GM13976 (cell line): ENCODE data around the gene DDX39A.
"Not testable (repeated sequence)": the region's sequence is repeated elsewhere in the genome, so short reads cannot be mapped to it uniquely, and the experiment has no call there.

Experiments
- DNase-seq: peaks from one replicate; pipeline ENCODE4 v3.0.0; 2012; ENCODE audit warnings: low spot score
- in situ Hi-C: fragments of 300-500 bp; cut with MboI; formaldehyde crosslinking; loops from one replicate; pipeline ENCODE4 v1.12.0; 2022; ENCODE audit warnings: low sequenced_read_pairs, mixed read lengths, inconsistent platforms; ENCODE audit not compliant: unreplicated experiment
- TF ChIP-seq, protein P1 (sequence below): IDR thresholded peaks from 2 replicates; pipeline ENCODE4 v1.5.1; 2012; ENCODE audit warnings: borderline replicate concordance, mild to moderate bottlenecking; ENCODE audit not compliant: insufficient read depth; ENCODE audit errors: extremely low read depth, missing control alignments, control extremely low read depth

DDX39A gene

DNA sequence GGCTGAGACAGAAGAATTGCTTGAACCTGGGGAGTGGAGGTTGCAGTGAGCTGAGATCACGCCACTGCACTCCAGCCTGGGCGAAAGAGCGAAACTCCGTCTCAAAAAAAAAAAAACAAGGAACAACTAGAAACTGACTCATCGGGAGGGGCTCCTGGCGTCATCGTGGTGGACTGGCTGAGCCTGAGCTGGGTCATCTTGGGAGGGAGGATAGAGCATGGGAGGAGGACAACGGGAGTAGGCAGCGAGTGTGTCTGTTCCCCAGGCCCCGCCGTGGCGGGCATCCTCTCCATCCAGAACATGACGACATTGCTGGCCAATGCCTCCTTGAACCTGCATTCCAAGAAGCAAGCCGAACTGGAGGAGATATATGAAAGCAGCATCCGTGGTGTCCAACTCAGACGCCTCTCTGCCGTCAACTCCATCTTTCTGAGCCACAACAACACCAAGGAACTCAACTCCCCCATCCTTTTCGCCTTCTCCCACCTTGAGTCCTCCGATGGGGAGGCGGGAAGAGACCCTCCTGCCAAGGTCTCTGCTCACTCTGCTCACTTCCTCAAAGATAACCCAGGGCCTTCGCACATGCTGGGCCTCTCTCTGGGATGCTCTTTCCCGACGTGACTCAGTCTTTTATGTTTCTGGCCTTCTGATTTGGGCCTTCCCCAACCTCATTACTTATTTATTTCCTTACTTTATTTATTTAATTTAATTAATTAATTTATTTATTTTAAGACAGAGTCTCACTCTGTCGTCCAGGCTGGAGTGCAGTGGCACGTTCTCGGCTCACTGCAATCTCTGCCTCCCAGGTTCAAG is 16.6 kb downstream of the DDX39A start:
- peak; percentile 3 for DNase-seq
- in situ Hi-C loops = no loop called here
- TF ChIP-seq, protein P1, sequence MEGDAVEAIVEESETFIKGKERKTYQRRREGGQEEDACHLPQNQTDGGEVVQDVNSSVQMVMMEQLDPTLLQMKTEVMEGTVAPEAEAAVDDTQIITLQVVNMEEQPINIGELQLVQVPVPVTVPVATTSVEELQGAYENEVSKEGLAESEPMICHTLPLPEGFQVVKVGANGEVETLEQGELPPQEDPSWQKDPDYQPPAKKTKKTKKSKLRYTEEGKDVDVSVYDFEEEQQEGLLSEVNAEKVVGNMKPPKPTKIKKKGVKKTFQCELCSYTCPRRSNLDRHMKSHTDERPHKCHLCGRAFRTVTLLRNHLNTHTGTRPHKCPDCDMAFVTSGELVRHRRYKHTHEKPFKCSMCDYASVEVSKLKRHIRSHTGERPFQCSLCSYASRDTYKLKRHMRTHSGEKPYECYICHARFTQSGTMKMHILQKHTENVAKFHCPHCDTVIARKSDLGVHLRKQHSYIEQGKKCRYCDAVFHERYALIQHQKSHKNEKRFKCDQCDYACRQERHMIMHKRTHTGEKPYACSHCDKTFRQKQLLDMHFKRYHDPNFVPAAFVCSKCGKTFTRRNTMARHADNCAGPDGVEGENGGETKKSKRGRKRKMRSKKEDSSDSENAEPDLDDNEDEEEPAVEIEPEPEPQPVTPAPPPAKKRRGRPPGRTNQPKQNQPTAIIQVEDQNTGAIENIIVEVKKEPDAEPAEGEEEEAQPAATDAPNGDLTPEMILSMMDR = no peak

DNA sequence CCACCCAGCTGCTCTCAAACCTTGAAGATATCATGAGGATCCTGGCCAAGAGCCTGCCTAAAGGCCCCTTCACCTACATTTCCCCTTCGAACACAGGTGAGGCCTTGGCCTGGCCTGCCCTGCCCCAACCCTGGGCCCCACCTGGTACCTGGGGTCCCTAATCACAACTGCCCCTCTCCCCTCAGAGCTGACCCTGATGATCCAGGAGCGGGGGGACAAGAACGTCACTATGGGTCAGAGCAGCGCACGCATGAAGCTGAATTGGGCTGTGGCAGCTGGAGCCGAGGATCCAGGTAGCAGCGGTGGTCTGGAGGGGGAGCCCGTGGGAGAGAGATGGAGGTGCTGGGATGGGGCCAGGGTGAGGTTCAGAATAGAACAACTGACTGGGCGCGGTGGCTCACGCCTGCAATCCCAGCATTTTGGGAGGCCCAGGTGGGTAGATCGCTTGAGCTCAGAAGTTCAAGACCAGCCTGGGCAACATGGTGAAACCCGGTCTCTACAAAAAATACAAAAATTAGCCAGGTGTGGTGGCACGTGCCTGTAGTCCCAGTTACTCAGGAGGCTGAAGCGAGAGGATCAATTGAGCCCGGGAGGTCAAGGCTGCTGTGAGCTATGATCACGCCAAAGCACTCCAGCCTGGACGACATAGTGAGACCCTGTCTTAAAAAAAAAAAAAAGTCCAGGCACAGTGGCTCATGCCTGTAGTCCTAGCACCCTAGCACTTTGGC is 17.5 kb downstream of the DDX39A start:
- in situ Hi-C loops = no loop called here
- DNase-seq = peak; percentile 13
- TF ChIP-seq, protein P1 = no peak

DNA sequence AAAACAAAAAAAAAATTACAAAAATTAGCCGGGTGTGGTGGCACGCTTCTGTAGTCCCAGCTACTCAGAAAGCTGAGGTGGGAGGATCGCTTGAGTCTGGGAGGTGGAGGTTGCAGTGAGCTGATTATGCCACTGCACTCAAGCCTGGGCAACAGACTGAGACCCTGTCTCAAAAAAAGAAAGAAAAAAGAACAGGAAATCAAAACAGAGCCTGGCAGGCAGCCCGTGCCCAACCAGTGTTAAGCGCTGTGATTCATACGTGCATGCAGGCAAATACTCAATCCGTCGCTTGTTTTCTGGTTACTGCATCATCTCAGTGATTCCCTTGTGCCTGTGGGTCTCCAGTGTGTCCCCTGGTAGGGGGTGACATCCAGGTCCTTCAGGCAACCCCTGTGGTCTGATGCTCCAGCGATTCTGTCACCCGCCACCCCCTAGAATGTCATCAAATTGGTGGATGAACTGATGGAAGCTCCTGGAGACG is 18.1 kb downstream of the DDX39A start:
- TF ChIP-seq, protein P1 = no peak
- peak; percentile 13 for DNase-seq
- in situ Hi-C loops = no loop called here

DNA sequence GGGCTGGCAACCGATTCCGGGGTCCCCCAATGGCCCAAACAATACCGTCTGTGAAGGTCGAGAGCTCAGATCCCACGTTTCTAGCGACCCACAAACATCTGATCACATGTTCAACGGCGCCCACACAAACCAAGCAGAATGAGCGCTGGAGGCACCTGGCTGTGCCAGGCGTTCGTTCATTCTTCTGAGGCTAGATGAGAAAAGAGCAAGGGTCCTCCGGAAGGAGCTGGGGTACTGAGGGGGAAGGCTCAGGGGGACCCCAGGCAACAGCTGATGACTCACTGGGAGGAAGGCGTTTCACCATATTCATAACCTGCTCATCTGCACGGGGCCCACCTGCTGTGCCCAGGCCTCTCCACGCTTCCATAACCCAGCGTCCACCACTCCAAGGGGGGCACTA is 22.0 kb downstream of the DDX39A start:
- in situ Hi-C loops, DNase-seq: not testable (repeated sequence)

DNA sequence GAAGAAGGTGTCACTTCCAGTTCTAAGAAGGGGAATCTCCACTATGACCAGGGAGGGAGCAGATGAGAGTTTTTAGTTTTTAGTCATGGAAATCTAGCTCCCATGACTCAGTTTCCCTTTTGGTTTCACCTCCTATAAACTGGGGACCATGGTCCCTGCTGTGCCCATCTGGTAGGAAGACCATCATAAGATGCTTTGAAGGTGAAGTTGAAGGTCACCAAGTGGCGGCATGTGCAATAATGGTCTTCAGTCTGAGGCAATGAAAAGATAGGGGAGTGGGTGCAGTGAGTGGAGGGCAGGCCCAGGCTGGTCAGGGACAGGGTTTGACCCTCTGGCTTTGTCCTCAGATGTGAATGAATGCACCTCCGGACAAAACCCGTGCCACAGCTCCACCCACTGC is 22.4 kb downstream of the DDX39A start:
- in situ Hi-C loops = not testable (repeated sequence)

DNA sequence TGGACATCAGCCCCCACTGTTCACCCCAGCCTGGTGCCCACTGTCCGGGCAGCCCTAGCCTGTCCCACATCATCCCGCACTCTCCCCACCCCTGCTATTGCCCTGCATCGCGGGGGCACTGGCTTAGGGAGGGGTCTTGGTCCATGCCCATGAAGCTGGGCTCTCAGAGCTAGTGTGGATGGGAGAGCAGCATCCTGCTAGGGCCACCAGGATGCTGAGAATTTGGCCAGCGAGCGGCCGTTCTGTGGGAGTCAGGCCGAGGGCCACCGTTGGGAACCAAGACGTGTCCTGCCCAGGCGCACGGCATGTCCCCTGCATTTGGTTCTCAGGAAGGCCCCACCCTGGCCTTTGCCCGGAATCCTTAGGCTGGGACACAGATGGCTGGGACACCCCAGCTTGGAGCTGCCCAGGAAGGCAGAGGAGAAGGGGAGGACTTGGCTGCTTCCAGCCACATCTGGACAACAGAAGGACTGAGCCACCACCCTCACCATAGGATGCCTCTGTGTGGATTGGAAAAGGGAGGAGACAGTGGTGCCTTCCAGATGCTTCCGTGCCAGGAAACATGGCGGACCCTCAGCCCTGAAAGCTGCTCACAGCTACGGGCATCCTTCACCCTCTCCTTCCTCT is 23.3 kb downstream of the DDX39A start:
- in situ Hi-C loops = no loop called here
- TF ChIP-seq, protein P1 = no peak
- DNase-seq = peak; percentile 22

More for the DNA sequence above, 22.4 kb downstream of the DDX39A start:
- DNase-seq = not testable (repeated sequence)

DNA sequence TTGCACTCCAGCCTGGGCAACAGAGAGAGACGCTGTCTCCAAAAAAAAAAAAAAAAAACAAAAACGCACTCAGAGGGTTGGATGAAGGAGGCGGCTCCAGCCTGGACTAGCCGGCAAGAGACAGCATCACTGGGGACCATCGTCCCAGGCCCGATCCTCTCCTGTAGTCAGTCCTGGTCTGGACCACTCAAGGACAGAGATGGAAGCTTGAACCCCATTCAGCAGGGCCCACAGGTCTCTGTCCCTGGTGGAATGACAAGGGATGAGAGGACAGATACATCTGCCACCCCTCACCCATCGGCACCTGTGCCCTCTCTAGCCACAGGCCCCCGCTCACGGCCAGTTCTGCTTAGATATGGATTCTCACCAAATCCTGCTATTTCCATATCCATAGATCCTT is 23.9 kb downstream of the DDX39A start:
- TF ChIP-seq, protein P1 = no peak
- DNase-seq = peak; percentile 6
- in situ Hi-C loops = no loop called here
